GM10248 (cell line): ENCODE measurements around the gene KCNK13.

ENCODE experiments used
- CTCF ChIA-PET: fragments of 300-600 bp; sonication (Branson Sonifier 250); formaldehyde crosslinking; extraction: SDS; loops from one replicate; lab custom pipeline; 2021; ENCODE audit warnings: antibody characterized with exemption; lab: Yijun Ruan, JAX
- POLR2A ChIA-PET: fragments of 350-650 bp; sonication (Branson Sonifier 250); formaldehyde crosslinking; extraction: SDS; loops from one replicate; lab custom pipeline; 2020; ENCODE audit warnings: antibody characterized with exemption; lab: Yijun Ruan, JAX
- DNase-seq: peaks from one replicate; pipeline ENCODE4 v3.0.0; 2012; ENCODE audit errors: extremely low spot score
- CTCF ChIP-seq: IDR thresholded peaks from 2 replicates; pipeline ENCODE4 v1.5.1; 2012; ENCODE audit warnings: mild to moderate bottlenecking, low read depth; ENCODE audit errors: extremely low read depth, missing control alignments, control extremely low read depth

KCNK13 gene

GRCh38 chr14:90095096-90095495, 33.3 kb downstream of the KCNK13 start:
- TF ChIP-seq CTCF, result no peak
- ChIA-PET CTCF (no interaction called here), POLR2A (interaction anchor here (0.6 kb wide), 1 partner anchor 1014 kb away, joined by 6 read pairs; no protein-coding TSS in a partner anchor)
- DNase-seq, result no peak

- no peak for DNase-seq
- ChIA-PET POLR2A (no interaction called here), CTCF (no interaction called here)
- TF ChIP-seq CTCF, result no peak
These were observed 34.8 kb downstream of the KCNK13 start for GRCh38 chr14:90096566-90096965.

GRCh38 chr14:90103808-90104207, 42.0 kb downstream of the KCNK13 start:
- CTCF ChIA-PET, result no interaction called here
- TF ChIP-seq CTCF, result no peak
- DNase-seq, result no peak
- POLR2A ChIA-PET, result no interaction called here

- DNase-seq, result no peak
- ChIA-PET CTCF (interaction anchor here (1.4 kb wide), 1 partner anchor 14 kb away, joined by 3 read pairs; no protein-coding TSS in a partner anchor), POLR2A (no interaction called here)
- no peak for TF ChIP-seq CTCF
These were observed 44.0 kb downstream of the KCNK13 start for GRCh38 chr14:90105756-90106155.

GRCh38 chr14:90107789-90108188, 46.0 kb downstream of the KCNK13 start:
- no peak for TF ChIP-seq CTCF
- no peak for DNase-seq
- ChIA-PET CTCF (no interaction called here), POLR2A (no interaction called here)

- ChIA-PET POLR2A (interaction anchor here (0.6 kb wide), 1 partner anchor 324 kb away, joined by 6 read pairs; no protein-coding TSS in a partner anchor), CTCF (interaction anchor here (1.2 kb wide), 1 partner anchor 14 kb away, joined by 3 read pairs; no protein-coding TSS in a partner anchor)
- DNase-seq, result no peak
- peak; percentile 11 for TF ChIP-seq CTCF
These were observed 48.1 kb downstream of the KCNK13 start for GRCh38 chr14:90109858-90110257.
